Islet of Langerhans (tissue), 1 donor: ENCODE results near the gene DCAF4.
"Not testable (repeated sequence)": the region's sequence is repeated elsewhere in the genome, so short reads cannot be mapped to it uniquely, and the experiment has no call there.

Experiments
- FAIRE-seq: peaks from one replicate; lab custom pipeline; 2011; peaks lifted over from hg19 to GRCh38; lab: Jason Lieb, UNC

The DCAF4 gene

DNA sequence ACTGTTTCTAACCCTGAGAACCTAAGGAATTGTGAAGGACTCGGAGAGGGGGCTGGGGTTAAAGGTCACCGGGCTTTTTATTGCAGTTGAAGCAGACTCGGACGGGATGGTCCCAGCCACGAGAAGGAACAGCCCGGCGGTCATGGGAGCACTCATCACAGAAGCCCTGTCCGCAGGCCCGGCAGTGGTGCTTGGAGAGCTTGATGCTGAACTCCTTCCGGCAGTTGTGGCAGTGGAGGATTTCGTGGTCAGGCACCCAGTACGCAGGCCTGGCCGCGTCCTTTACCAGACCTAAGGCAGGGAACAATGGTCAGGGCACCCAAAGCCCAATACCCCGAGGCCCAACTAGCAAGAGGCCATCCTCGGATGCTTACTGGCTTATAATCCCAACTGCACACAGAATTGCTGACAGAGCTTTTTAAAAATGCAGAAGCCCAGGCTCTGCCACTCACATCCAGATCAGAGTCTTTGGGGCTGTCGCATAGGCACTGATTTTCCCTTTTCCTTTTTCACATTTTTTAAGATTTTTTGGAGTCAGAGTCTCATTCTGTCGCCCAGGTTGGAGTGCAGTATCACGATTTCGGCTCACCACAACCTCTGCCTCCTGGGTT lies 44.7 kb downstream of the DCAF4 start:
- FAIRE-seq: no peak

DNA sequence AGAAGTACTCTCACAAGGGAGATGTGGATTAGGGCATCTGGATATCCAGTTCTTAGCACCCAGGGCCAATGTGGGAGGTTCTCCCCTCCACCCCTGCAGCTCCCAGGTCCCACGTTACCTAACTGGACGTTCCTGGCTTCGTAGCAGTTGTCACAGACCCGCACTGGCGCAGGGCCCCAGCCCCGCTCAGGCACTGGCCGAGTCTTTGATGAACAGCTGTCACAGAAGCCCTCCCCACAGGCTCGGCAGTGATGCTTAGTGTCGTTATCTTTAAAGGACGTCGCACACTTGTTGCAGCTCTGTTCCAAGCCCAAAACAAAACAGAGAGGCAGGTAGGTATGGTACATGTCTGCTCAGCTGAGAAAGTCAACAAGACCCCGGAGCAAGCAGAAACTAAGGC lies 48.4 kb downstream of the DCAF4 start:
- no peak for FAIRE-seq

DNA sequence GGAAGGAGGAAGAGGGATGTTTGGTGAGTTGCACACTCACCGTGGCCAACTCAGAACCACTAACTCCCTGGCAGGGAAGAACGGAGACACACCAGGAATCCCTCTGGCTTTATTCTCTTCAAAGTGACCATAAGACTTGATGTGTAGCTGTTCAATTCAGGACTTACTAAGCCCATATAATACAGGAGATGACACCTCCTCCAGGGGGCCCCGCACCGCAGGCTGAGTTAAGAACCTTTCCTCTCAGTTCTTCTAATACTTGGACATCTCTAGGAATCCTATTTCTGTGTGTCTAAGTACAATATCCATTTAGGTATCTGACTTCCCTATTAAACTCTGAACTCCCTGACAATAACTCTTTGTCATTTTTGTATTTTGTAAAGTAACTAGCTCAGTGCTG lies 49.5 kb downstream of the DCAF4 start:
- no peak for FAIRE-seq

DNA sequence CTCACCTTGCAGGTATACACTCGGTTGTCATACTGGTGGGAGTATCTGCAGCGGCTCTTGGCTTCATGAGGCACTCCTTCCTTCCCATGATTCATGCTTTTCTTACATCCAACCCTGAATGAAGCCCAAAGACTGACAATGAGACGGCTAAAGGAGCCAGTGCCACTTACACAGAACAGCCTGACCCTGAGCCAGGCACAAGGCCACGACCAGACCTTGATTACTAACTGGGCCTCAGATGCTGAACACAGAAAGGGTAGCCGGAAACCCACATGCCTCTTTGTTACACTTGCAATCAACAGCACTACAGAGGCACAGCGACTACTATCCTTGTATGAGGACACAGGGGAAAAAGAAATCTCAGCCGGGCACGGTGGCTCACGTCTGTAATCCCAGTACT lies 52.6 kb downstream of the DCAF4 start:
- no peak for FAIRE-seq

DNA sequence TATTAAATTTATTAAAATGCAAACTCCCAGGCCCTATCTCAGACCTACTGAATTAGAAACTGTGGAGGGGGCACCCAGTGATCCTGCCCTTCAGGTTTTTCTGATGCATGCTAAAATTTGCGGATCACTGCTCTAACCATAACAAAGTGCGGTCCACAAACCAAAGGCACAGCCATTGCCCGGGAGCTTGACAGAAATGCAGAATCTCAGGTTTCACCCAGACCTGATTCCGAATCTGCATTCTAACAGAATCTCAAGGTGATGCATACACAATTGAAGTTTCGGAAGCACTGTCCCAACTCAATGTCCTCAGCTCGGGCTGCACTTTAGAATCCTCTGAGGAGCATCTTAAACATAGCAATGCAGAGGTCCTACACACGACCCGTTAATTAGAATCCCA lies 54.6 kb downstream of the DCAF4 start:
- no peak for FAIRE-seq

DNA sequence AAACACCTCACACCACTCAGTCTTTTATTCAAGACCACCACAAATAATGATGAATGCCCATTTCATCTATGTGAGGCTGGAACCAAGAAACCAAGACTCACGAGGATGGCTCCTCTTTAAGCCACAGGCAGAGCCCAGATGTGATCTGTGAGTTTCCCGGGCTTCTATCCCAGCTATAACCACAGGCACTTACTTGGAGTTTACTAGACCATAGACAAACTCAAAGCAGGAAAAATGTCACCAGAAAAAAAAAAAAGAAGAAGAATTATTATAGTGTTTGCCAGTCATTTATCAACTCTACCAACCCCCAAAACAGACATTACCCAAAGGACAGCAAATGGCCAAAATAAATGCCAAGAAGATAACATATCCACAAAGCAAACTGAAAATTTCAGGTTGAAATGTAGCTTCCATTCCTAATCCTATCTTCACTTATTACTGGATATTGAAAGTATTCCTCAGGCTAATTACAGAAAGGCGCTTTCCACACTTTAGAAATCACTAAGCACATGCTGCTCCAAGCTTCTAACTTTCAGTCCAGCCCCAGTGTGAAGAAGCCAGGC lies 56.0 kb downstream of the DCAF4 start:
- FAIRE-seq: no peak

DNA sequence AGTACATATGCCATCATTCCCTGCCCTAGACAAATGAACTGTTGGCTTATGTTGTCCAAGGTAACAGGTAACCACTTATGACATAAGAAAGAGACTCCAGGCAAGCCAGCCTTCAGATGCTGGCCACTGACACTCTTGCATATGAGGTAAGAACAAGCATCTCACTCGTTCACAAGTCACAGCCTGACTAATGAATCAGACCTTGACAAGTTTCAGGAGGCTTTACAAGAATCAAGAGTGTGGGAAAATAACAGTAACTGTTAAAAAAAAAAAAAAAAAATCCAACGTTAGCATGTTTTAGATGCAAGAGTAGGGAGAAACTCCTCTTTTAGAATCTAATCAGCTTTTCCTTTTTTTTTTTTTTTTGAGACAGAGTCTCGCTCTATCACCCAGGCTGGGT lies 60.0 kb downstream of the DCAF4 start:
- no peak for FAIRE-seq

DNA sequence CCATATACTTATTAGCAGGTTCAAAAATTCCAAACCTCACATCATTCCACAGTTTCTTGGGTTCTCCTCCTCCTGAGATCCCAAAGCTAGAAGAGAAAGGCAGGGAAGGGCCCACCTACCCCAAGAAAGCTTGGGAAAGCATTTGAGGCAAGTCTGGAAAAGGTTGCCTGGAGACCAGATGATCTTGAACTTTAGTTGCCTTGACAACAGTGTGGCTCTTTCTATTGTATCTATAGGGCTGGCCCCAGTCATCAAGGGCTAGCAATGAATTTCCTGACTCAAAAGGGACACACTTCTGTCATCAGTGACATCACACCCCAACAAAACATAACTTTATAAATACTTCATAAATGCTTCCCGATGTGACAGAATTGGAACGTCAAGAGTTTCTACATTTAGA lies 60.6 kb downstream of the DCAF4 start:
- FAIRE-seq: no peak

DNA sequence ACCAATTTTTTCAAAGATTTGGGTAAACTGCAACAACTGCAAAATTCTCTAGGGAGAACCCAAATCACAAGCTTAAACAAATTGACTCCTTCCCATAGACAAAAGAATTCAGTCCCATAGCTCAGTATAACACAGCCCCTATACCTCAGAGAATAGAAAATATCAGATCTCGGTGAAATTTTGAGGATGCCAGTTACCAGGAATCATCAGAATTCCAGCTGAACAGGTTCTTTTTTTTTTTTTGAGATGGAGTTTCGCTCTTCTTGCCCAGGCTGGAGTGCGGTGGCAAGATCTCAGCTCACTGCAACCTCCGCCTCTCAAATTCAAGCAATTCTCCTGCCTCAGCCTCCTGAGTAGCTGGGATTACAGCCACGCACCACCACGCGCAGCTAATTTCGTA lies 63.9 kb downstream of the DCAF4 start:
- no peak for FAIRE-seq

DNA sequence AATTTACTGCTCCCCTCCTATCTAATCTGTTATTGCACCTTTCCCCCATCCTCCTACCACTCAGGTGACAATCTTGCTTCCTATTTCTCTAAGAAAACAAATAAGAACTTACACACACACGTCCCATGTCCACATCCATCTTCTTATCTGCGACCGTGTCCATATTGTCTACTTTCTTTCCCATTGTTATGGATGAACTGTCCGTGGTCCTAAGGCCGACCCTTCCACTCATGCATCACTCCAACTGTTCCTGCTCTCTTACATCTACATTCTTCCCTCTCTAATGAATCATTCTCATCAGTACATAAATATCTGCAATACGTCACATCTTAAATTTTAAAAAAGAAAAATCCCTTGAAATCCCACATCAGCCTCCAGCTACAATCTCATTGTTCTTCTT lies 70.7 kb downstream of the DCAF4 start:
- no peak for FAIRE-seq

DNA sequence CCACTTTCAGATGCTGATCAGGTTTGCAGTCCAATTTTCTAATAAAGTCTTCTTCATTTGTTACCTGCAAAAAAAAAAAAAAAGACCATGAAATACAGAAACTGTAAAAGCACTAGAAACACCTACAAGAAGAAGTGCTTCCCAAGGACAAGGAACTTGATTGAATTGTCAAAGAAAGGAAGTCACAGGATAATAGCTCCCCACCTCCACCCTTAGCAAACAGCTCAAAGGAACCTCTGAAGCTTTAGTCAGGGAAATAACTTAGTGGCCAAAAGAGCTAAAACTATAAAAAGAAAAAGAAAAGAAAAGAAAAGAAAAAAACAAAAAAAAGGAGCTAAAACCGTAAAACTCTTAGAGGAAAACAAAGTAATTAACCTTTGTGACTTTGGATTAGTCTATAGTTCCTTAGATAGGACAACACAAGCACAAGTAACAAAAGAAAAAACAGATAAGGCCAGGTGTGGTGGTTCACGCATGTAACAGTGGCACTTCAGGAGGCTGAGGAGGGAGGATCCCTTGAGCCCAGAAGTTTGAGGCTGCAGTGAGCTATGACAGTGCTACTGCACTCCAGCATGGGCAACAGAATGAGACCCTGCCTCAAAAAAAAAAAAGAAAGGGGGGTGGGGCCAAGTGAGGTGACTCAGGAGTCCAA lies 72.1 kb downstream of the DCAF4 start:
- no peak for FAIRE-seq

DNA sequence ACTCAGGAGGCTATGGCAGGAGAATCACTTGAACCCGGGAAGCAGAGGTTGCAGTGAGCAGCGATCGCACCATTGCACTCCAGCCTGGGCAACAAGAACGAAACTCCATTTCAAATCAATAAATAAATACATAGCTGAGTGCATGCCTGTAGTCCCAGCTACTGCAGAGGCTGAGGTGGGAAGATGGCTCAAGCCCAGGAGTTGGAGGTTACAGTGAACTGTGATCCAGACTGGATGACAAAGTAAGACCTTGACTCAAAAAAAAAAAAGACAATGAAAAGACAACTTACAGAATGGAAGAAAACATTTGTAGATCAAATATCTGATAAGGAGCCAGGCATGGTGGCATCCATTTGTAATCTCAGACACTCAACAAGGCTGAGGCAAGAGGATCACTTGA lies 73.1 kb downstream of the DCAF4 start:
- no peak for FAIRE-seq

DNA sequence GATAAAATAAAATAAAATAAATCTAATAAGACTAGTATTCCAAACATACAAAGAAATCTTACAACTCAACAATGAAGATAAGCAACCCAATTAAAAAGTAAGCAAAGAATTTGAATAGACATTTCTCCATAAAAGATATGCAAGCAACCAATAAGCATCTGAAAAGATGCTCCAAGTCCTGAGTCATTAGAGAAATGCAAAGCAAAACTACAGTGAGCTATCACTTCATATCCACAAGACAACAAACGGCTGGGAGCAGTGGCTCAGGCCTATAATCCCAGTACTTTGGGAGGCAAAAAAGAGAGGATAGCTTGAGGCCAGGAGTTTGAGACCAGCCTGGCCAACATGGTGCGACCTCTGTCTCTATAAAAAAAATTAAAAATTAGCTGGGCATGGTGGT lies 73.8 kb downstream of the DCAF4 start:
- FAIRE-seq: no peak

DNA sequence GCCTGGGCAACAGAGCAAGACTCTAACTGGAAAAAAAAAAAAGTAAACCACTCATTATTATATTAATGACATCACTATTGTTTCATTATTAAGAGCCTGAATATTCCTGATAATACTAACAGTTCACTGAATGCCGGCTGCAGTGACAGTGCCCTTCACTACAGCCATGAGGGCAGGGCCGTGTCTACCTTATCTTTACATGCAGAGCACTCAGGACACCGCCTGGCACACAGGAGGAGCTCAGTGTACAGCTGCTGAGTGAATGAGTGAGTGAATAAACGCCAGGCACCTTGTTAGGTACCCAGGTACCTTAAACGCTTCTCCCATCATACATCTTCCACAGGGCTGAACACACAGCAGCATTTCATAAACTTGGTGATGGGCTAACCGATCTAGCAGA lies 77.4 kb downstream of the DCAF4 start:
- FAIRE-seq: no peak

DNA sequence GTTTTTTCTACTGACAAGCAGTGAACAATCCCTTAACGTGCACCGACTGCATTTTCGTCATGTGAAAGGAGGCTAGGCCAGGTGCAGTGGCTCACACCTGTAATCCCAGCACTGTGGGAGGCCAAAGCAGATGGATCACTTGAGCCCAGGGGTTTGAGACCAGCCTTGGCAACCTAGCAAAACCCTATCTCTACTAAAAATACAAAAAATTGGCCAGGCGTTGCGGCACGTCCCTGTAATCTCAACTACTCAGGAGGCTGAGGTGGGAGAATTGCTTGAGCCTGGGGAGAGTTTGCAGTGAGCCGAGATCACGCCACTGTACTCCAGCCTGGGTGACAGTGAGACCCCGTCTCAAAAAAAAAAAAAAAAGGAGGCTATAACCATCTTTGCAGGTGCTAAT lies 78.4 kb downstream of the DCAF4 start:
- not testable (repeated sequence) for FAIRE-seq

DNA sequence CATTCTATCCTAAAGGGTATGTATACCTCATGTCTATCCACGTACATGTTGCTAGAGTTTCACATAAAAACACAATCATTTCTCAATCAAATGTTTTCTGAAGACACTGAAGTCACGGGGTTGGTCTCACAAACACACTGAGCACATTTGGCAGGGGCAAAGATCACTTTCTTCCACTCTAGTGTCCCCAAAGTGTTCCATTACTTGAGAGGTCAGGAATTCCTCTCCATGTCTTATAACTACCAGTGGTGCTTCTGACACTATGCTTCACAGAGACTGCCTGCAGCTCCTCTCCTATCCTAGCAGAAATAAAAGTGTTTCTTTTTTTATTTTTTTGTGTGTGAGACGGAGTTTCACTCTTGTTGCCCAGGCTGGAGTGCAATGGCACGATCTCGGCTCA lies 81.6 kb downstream of the DCAF4 start:
- no peak for FAIRE-seq

DNA sequence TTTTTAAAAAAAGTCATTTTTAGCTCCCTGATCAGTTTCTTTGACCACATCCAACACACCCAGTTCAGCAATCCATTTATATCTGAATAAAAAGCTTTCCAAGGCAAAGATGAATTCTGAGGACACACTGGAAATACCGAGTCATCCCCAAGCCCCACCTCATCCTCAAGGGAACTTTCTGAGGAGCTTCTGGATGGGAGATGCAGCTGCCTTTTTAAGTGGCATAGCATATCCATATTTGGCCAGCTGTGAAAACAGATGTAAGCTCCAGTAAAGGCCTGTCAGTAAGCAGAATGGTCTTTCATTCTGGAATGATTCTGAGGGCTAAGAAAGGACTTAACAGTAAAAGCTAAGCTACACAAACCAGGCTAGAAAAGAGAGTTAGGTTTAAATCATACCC lies 82.2 kb downstream of the DCAF4 start:
- FAIRE-seq: no peak
